Measurements from ENCODE around the gene SNTG2.

SNTG2 gene

GRCh38 chr2:1157107-1157506 is 206.5 kb downstream of the SNTG2 start:
- no peak for TF ChIP-seq POLR2AphosphoS5 (IDR thresholded peaks at IDR 0.05; ENCODE audit: low read depth, low read length)
- TF ChIP-seq TAF1 (IDR thresholded peaks at IDR 0.05; ENCODE audit: borderline replicate concordance, insufficient read depth, low read length), result no peak
- TF ChIP-seq FOXP2 (optimal IDR thresholded peaks at IDR 0.05; ENCODE audit: borderline replicate concordance, extremely low read depth, extremely low read length, insufficient read depth), result no peak
- TF ChIP-seq, protein P1, sequence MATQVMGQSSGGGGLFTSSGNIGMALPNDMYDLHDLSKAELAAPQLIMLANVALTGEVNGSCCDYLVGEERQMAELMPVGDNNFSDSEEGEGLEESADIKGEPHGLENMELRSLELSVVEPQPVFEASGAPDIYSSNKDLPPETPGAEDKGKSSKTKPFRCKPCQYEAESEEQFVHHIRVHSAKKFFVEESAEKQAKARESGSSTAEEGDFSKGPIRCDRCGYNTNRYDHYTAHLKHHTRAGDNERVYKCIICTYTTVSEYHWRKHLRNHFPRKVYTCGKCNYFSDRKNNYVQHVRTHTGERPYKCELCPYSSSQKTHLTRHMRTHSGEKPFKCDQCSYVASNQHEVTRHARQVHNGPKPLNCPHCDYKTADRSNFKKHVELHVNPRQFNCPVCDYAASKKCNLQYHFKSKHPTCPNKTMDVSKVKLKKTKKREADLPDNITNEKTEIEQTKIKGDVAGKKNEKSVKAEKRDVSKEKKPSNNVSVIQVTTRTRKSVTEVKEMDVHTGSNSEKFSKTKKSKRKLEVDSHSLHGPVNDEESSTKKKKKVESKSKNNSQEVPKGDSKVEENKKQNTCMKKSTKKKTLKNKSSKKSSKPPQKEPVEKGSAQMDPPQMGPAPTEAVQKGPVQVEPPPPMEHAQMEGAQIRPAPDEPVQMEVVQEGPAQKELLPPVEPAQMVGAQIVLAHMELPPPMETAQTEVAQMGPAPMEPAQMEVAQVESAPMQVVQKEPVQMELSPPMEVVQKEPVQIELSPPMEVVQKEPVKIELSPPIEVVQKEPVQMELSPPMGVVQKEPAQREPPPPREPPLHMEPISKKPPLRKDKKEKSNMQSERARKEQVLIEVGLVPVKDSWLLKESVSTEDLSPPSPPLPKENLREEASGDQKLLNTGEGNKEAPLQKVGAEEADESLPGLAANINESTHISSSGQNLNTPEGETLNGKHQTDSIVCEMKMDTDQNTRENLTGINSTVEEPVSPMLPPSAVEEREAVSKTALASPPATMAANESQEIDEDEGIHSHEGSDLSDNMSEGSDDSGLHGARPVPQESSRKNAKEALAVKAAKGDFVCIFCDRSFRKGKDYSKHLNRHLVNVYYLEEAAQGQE (IDR thresholded peaks at IDR 0.05; ENCODE audit: insufficient read depth in 1 of 2, low read depth in 2 of 2, low read length in 2 of 2), result no peak

- no peak for TF ChIP-seq POLR2AphosphoS5 (IDR thresholded peaks at IDR 0.05; ENCODE audit: low read depth, low read length)
- TF ChIP-seq, protein P1 (IDR thresholded peaks at IDR 0.05; ENCODE audit: insufficient read depth in 1 of 2, low read depth in 2 of 2, low read length in 2 of 2), result no peak
Observed at GRCh38 chr2:1159013-1159412, 208.4 kb downstream of the SNTG2 start.

DNA sequence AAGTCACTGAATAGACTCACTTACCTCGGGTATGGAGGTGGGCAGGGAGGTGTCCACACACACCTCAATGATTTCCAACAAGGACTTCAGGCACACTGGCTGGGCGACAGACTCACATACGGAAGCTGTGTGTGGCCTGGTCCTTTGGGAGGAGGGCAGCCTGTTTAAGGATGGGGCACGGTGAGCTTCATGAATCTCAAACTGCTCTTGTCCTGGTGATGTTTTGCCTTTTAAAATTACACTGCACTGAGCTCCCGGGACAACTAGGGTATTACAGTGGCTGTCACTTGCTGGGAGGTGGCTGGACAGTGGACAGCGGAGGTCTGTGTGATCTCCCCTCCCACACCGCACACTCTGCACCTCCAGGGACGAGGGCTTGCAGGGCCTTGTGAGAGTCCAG is 211.6 kb downstream of the SNTG2 start:
- TF ChIP-seq, protein P1 (IDR thresholded peaks at IDR 0.05; ENCODE audit: insufficient read depth in 1 of 2, low read depth in 2 of 2, low read length in 2 of 2), result no peak

GRCh38 chr2:1162768-1163584 is 212.3 kb downstream of the SNTG2 start:
- TF ChIP-seq, protein P1 (IDR thresholded peaks at IDR 0.05; ENCODE audit: insufficient read depth in 1 of 2, low read depth in 2 of 2, low read length in 2 of 2), result 0 out of 4 replicates have a peak, but pooled peaks of 1 of the 2 experiments have one; percentile 4
- TF ChIP-seq SIN3A (IDR thresholded peaks at IDR 0.05; ENCODE audit: borderline replicate concordance, insufficient read depth, low read length), result no peak

- TF ChIP-seq FOXP2 (optimal IDR thresholded peaks at IDR 0.05; ENCODE audit: borderline replicate concordance, extremely low read depth, extremely low read length, insufficient read depth), result no peak
- no peak for TF ChIP-seq SIN3A (IDR thresholded peaks at IDR 0.05; ENCODE audit: borderline replicate concordance, insufficient read depth, low read length)
- no peak for TF ChIP-seq POLR2AphosphoS5 (IDR thresholded peaks at IDR 0.05; ENCODE audit: low read depth, low read length)
- TF ChIP-seq TAF1 (IDR thresholded peaks at IDR 0.05; ENCODE audit: borderline replicate concordance, insufficient read depth, low read length), result no peak
- TF ChIP-seq, protein P1 (IDR thresholded peaks at IDR 0.05; ENCODE audit: insufficient read depth in 1 of 2, low read depth in 2 of 2, low read length in 2 of 2), result no peak
Observed at GRCh38 chr2:1166976-1167375, 216.3 kb downstream of the SNTG2 start.
